Lower leg skin (tissue), 4 donors: Measurements from ENCODE around the gene NEU2. TPM values are rescaled to one million over a fixed set of nuclear protein-coding genes. Genes with fewer than 3 reads are reported as not detected.
A peak's percentile ranks its signal among the peaks of the same experiment; 100 is the strongest.

Source experiments
- DNase-seq, 2 donors: peaks; one replicate each; pipeline ENCODE4 v3.0.0-alpha.2; 2019; ENCODE audit warnings: low spot score in 2 of 2
- H3K4me3 ChIP-seq: fragments of 200-600 bp; sonication (generic); 2 replicates; pipeline ENCODE4 v1.5.1; 2017; ENCODE audit warnings: mild to moderate bottlenecking, low read depth; ENCODE audit not compliant: poor library complexity, severe bottlenecking
- CTCF ChIP-seq, 3 donors: fragments of 450-650 bp; IDR thresholded peaks; one replicate each; pipeline ENCODE4 v1.5.1; 2016; ENCODE audit warnings: antibody characterized with exemption in 3 of 3, mild to moderate bottlenecking in 3 of 3, moderate library complexity in 2 of 3
- POLR2A ChIP-seq, 2 donors: fragments of 450-650 bp; IDR thresholded peaks; one replicate each; pipeline ENCODE4 v1.6.1; 2016 to 2017; ENCODE audit warnings: antibody characterized with exemption in 2 of 2, mild to moderate bottlenecking in 1 of 2, moderate library complexity in 1 of 2
- WGBS, 2 donors: methylation state at CpG; one replicate each; pipeline ENCODE4 v1.1.5; 2018; 5-methylcytosine and 5-hydroxymethylcytosine counted together
- intact Hi-C: fragments of 100-400 bp; cut with DNase I; formaldehyde crosslinking; loops from one replicate; pipeline ENCODE4 v1.15.0; 2023; ENCODE audit warnings: low total_unique reads
- total RNA-seq, 4 donors: library from RNA; depleted of rRNA; stranded (reverse); fragments of >200 nt; gene quantifications; one replicate each; pipeline ENCODE4 v1.1.0, GENCODE V29; 2016

The NEU2 gene
- total RNA-seq, 4 donors from 2014 or later: 1.3 to 29.9 (median 14.2) TPM

- DNase-seq: no peak
- TF ChIP-seq POLR2A (IDR thresholded peaks at IDR 0.05) (no peak), CTCF (IDR thresholded peaks at IDR 0.05) (no peak)
- 95 to 100% methylated on average over 2 of the region's 2 CpGs for WGBS, 2 donors
- intact Hi-C loops: no loop called here
- H3K4me3 ChIP-seq: no peak overlapping the region
These were observed 22.9 kb downstream of the NEU2 start for GRCh38 chr2:233055362-233055761.

- no peak overlapping the region for H3K4me3 ChIP-seq
- no peak for TF ChIP-seq CTCF (IDR thresholded peaks at IDR 0.05)
- no peak for TF ChIP-seq POLR2A (IDR thresholded peaks at IDR 0.05)
- peak in 1 of 2 donors; percentile 40 for DNase-seq
- 80 to 84% methylated on average over 6 of the region's 6 CpGs for WGBS, 2 donors
- intact Hi-C loops: no loop called here
These were observed 24.6 kb downstream of the NEU2 start for GRCh38 chr2:233056961-233057605.

- intact Hi-C loops: no loop called here
These were observed 26.5 kb downstream of the NEU2 start for GRCh38 chr2:233058717-233059546.

GRCh38 chr2:233059547-233059796 lies 27.0 kb downstream of the NEU2 start:
- TF ChIP-seq POLR2A (IDR thresholded peaks at IDR 0.05): no peak
- no peak for TF ChIP-seq CTCF (IDR thresholded peaks at IDR 0.05)
- WGBS, 2 donors: 87 to 89% methylated on average over 7 of the region's 7 CpGs
- peak in 1 of 2 donors; percentile 71 for DNase-seq
- H3K4me3 ChIP-seq: no peak overlapping the region
- intact Hi-C loops: no loop called here

More at GRCh38 chr2:233058717-233059546, 26.5 kb downstream of the NEU2 start:
- no peak for TF ChIP-seq POLR2A (IDR thresholded peaks at IDR 0.05)
- no peak for TF ChIP-seq CTCF (IDR thresholded peaks at IDR 0.05)
- WGBS, 2 donors: 90 to 94% methylated on average over 24 of the region's 24 CpGs
- DNase-seq: peak in 1 of 2 donors; percentile 83
- H3K4me3 ChIP-seq: no peak overlapping the region

GRCh38 chr2:233059797-233060500 lies 27.5 kb downstream of the NEU2 start, which contains the start of gene INPP5D:
Gene INPP5D, plus strand, starts transcription at chr2:233060342. Its CDS starts 137 bp downstream, at chr2:233060479.
- 66 to 68% methylated on average over 19 to 26 of the region's 26 CpGs for WGBS, 2 donors
- intact Hi-C loops: no loop called here
- peak in 1 of 2 donors; percentile 88 for DNase-seq
- no peak for TF ChIP-seq POLR2A (IDR thresholded peaks at IDR 0.05)
- TF ChIP-seq CTCF (IDR thresholded peaks at IDR 0.05): no peak
- H3K4me3 ChIP-seq: peak within 1 kb of the TSS; percentile 10
